NCI-H526 treated with DMSO at 0.1 percent for 48 hours (cell line): ENCODE results near the gene PDCD4.
"Not testable (repeated sequence)": the region's sequence is repeated elsewhere in the genome, so short reads cannot be mapped to it uniquely, and the experiment has no call there.

Experiments
- DNase-seq: peaks from one replicate; lab custom pipeline; 2025; lab: John Stamatoyannopoulos, UW

Gene PDCD4

DNA sequence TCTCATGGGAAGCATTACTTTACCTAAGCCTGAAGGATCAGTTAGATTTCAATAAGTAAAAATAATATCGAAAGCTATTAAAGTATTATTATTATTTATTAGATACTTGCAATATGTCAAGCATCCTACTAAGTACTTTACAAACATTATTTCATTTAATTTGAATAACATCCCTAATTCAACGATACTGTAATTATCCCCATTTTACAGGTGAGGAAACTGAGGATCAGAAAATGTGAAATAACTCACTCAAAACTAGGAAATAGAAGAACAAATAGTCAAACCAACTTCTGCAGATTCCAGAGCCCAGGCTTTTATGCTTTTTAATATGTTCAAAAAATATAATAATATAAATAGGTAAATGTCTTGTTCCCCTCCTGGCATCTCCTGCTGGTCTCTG is 10.3 kb upstream of the PDCD4 start:
- no peak for DNase-seq

DNA sequence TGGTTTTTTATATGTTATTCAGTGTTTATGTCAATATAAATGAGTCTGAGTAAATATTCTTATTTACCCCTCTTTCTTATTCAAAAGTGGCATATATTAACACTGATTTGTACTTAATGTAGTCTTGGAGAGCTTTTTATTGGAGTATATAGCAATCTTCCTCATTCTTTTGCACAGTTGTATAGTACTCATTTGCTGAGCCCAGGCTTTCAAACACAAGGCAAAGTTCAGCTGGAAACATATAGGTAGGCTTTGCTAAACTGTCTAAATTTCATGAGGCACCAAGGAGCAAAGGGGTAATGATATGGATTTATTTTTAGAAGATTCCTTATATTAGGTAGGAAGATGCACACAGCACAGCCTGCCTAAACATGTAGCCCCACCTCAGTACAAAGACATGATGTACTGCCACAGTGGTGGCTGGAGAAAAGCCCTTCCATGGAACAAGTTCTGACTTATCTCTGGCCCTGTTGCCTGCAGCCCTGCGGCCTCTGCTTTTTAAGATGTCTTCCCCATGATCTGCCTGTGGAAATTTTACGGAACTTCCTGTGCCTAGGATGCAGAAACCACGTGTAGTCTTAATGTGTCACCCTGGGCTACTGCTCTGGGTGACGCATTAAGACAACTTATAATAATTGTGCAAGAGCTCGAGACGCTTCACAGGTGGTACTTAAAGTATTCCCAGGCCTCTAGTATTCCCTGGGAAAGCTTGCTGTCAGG is 9.6 kb upstream of the PDCD4 start:
- no peak for DNase-seq

DNA sequence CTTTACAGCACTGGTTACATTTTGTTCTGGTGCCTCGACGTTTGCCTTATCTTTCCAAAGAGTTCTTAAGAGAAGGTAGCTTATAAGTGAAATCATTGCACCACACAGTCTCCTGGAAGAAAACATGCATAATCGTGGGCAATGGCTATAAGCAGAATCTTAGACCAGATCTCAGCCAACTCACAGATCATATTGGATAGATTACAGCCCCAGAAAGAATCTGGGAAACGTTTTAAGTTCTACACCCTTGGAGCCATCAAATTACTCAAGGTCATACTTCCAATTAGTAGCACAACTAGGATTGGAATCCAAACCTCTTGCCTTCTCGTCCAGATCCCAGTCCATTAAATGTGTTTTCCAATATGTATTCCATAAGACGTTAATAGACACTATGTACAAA is 8.8 kb upstream of the PDCD4 start:
- DNase-seq, result no peak

DNA sequence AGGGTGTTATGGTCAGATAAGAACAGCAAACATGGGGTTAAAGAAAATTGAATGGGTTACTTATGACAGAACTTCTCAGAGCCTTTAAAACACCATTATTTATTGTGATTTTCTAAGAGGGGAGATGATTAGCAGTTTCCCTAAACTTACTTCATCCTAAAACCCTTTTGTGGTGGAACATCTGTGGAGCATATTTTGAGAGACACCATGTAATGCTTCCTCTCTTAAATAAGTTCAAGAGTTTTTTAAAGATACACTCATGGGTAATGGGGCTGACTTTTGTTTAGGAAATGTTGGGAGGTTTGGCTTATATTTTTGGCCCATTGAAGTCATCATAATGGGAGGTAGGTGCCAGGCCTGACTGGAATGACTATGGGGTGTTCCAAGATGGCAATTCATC is 8.4 kb upstream of the PDCD4 start:
- DNase-seq, result no peak

DNA sequence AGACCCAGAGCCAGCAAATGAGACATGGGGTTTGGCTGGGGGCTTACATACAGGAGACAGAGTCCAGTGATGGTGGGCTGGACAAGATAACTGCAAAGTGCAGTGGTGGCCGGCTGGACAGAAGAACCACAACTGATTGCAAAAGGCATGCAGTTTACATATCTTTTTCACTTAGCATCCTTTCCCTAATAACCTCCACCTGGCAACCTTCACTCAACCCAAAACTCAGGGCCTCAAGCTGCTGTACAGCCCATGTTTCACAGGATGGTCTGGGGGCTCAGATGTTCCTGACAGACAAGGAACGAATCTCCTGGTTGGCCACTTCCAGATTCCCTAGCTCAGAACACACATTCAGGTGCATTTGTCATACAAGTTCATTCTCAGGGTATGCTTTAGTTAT is 7.8 kb upstream of the PDCD4 start:
- DNase-seq, result no peak

DNA sequence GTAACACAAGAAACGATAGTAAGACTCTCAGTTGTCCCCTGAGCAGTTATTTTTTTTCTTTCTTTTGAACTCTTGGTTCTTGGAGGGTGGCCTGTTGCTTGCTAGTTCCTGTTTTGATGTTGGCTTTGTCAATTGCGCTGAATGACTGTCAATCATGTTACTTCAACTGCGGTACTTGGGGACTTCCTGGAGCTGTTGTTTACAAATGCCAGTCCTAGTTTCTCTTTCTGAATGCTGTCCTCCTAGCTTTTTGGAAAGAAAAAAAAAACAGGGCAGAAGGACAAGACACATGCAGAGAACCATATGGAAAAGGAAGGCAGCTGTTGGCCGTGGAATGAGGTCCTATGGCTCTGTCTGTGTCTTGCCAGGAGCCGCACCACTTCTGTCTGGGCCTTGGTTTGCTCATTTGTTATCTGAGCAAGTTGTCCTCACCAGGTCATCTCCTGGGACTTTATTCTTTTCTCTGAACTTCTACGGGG is 7.0 kb upstream of the PDCD4 start:
- DNase-seq, result no peak

DNA sequence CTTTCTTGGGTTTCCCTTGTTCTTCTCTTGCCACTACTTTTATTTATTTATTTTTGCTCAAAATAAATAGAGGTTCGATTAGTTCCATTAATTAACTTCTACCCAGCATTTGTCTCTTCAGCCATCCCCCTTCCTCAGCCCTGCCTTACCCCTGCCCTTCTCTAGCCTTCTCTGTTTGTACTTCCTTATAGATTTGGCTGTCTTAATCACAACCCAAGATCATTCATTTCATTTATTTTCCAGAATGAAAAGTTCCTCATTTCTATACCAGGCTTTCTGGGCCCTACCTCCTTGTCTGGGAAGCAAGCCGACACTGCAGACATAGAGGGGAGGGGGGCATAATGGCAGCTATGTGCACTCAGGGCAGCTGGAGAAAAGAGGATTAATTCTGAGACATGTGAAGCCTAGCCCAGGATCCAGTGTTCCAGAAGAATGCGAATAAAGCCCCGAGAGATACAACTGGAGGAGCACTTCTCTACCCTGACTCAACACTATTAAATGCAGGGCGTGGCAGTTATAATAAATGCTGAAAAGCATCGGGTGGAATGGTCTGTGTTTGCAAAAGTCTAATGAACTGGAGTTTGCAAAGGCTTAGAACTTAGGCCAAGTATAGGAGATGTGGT is 6.4 kb upstream of the PDCD4 start:
- no peak for DNase-seq

DNA sequence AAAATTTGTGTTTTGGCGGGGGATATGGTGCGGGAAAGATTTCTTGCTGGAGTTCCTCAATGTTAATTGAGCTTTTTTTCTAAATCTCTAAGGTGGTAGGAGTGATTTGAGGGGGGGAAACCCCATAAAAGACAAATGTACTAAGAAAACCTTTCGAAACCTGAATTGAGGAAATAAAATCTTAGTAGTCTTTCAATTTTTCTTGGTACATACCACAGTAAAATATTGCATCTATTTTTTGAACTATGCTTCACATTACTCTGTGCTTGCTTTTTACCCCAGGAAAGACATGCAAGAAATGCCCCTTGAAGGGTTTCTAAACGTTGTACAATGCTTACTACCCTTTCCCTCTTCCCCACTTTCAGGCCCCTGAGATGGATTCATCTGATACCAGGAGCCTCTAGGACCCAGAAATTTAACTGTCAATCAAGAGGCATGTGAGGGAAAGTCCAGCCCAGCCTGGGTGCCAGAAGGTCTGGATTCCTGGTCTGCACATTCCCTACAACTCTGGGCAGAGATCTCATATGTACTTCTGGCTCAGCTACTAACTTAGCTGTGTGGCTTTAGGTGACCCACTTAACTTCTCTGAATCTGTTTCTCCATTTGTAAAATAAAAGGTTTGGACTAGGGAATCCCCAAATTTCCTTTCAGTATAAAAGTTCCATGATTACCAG is 5.8 kb upstream of the PDCD4 start:
- DNase-seq, result no peak

DNA sequence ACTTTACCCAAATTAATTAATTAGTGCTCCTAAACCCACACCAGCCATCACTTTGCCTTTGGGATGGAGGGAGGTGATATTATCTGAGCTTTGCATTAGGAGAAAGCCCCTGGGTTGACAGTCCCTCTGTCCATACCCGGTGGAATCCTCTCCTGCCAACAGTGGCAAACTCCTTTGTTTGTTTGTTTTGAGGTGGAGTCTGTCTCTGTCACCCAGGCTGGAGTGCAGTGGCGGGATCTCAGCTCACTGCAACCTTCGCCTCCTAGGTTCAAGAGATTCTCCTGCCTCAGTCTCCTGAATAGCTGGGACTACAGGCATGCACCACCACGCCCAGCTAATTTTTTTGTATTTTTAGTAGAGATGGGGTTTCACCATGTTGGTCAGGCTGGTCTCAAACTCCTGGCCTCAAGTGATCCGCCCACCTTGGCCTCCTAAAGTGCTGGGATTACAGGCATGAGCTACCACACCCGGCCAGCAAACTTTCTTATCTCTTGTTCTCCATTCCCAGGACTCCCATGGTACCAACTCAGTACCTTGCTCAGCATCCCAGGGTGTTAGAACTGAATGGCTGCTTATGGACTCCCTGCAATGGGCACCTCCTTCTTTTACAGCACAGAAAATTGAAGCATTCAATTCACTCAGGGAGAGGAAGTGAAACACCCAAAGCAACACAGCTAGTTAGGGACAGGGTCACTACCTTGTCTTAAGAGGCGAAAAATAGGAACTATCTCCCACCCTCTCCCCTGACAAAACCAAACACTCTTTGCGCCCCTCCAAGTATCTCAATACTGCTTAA is 4.5 kb upstream of the PDCD4 start:
- DNase-seq, result not testable (repeated sequence)

DNA sequence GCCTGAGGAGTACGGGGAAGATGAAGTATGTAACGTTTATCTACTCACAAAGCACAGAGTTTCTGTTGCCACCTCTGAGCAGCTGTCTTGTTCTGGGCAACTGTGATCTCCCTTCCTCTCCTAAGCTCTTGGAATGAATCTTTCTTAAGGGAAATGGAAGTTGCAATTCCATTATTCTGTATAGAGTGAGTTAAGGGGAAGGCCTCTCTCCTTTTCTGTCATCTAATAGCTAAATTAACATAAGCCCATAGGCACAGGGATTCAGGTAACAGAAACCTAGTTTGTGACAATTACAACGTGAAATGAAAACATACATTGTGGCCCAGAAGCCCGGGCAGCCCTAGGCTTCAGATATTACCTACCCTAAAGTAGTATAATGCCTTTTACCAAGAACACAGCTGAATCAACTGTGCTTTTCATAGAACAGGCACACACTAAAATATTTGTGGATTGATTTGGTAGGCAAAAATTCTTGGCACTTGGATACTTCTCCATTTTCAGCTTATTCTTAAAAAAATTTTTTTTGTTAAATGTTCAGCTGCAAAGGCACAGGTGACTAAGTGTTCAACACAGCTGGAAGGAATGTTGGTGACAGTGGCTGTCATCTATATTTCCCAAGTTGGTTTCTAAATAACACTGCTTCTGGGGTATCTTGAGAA is 3.8 kb upstream of the PDCD4 start:
- no peak for DNase-seq

DNA sequence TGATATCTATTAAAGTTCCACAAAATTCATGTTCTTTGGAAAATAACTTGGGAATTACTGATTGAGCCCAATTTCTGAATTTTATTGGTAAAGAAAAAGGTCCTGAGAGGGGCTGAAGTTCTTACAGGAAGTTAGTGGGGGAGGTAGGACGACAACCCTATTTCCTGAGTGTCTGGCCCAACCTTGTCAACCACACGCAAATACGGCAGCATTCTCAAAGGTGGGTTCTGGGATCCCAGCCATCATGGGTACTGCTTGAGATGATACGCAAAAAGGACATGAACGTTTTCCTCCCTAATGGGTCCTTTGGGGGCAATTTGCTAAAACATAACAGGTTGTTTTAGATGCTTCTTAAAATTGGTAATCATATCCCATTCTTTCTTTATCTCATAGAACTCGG is 2.7 kb upstream of the PDCD4 start:
- no peak for DNase-seq

DNA sequence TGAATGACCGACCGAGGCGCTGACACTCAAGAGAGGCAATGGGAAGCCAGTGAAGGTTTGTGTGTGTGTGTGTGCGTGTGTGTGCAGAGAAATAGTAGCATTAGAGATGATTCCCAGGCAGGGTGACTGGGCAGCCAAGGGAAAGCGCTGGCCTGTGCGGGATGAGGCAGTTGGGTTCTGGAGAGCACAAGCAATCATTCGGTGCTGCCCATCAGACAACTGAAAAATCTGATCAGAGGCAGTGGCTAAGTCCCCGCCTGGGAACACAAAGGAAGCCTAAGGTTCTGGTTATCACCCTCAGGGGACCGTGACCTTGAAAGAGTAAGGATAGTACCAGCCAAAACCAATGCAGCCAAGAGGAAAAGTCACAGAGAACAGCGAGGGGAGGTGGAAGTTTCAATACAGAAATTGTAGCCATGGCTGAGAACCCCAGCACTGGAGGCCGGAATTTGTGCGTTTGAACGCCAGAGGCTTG is 868 bp upstream of the PDCD4 start:
- no peak for DNase-seq

DNA sequence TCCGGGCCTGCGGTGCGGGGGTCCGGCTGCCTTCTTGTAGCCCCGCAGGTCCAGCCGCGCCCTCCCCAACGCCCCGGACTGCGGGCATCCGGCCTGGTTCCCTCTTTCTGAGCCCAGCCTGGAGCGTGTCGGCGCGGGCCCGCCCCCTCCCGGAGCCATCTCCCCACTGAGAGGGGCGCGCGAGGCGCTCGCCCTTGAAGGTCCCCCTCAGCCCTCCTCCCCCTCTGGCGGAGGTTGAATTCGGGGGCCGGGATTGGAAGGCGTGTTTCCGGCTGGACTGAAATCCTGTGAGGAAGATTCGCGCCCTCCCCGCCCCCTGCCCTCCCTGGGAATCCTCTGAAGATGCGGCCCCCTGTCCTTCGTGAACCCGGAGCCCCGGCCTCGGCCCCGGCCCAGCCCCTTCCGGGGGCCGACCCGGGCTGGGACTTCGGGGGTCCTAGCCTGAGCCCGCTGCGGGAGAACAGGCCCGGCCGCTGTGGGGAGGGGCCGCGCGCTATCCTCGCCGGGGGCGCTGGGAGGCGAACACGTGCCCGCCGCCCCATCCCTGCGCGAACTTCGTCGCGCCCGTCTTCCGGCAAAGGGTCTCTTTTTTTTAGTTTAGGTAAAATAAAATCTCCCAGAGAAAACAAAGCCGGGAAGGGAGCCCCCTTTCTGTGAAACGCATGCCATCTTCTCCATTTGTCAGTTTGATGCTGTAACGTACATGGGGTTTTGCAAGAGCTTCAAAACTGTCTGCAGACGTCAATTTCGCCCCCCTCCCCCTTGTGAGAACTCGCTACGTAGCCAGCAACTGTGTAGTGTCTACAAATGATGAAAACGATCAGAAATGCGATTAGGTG is 636 bp downstream of the PDCD4 start:
- peak; percentile 41 for DNase-seq

DNA sequence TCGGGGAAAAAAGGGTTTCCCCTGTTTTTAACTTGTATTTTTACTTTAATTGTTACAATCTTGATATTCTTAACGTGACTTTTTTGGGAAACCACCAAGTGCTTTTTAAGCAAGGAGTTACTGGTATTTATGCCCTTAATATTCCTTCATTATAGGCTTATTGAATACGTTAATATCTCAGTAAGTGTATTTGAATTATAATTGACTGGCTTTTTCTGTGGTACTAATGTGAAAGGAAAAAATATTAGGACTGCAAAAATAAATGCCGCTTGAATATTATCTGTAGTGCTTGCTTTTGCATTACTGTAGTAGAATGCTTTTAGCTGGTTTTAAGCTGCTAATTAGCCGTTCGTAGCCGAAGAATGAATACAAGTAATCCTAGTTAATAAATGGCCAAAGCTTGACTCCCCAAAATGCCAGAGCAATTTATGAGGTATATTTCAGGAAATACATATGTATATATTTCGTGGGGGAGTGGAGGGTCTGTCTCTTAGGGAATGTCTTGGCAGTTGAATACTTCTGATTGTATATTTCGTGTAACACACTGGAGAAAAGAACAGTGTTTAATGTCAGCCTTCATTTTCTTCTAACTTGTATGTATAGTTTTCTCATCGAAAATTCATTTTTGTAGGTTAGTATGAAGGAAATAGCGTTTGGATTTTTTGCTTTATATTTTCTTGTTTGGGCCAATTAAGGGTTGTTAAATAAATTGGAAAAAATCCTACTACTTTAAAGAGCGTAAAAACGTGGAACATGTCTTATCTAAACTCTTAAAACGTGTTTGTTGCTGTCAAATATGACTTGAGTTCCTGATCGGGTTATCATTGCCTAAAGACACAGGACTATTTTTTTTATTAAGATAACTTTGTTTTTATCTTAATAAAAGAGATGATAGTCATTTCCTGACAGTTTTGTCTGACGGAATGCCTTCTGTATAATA is 1.5 kb downstream of the PDCD4 start:
- peak; percentile 28 for DNase-seq

DNA sequence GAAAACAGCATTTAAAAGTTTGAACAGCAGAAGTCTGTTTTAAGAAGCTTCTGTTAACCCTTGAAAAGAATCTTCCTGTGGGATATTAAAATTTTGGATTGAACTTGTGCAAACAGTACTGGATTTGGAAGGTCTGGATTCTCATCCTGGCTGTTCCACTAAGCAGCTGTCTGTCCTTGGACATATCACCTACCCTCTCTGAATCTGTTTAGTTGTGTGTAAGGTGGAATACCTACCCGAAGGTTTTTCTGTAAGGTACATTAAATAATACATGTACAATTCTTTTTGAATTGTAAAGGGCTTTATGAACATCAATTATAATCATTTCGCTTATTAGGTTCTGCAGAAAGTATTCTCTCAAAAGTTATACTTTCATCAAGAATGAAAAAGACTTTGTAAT is 2.2 kb downstream of the PDCD4 start:
- DNase-seq, result no peak

DNA sequence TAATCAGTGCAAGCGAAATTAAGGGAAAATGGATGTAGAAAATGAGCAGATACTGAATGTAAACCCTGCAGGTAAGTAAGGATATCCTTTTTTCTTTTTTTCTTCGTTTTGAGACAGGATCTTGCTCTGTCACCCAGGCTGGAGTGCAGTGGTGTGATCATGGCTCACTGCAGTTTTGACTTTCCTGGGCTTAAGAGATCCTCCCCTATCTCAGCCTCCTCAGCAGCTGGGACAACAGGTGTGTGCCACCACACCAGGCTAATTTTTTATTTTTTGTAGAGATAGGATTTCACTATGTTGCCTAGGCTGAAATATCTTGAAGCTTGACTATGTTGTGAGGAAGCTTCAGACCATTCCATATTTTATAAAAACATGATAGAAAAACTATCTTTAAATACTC is 4.3 kb downstream of the PDCD4 start:
- no peak for DNase-seq

DNA sequence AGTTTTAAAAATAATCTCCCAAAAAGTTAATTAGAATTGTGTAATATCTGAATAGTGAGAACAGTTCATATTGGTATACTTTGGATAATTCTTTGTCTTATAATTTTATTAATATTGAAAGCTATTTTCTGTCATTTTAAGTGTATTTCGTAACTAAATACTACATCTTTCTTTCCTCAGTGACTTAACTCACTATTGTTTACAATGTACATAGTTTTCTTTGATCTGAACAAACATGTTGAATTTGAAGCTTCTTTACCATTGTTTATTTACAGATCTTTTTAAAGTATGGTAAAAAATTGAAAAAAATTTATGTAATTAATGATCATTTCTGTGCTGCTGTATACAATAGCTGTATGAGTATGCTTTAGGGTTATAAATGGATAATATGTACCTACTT is 5.1 kb downstream of the PDCD4 start:
- no peak for DNase-seq

DNA sequence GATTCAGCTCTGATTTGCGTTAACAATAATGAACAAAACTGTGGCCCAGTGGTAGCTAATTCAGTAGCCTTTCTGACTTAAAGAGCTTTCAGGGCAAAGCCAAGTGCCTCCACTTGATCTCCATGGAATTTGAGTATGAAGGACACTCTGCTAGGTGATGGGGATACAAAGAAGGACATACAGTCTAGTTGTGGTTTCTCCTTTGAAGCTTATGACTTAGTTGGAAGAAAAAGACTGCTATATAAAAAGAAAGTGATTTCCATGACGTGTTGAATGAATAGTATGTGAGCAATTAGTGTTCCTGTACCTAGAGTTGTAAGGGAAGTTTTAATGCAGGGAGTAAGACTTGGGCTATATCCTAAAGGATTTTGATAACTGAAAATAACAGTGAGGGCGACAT is 8.3 kb downstream of the PDCD4 start:
- no peak for DNase-seq

DNA sequence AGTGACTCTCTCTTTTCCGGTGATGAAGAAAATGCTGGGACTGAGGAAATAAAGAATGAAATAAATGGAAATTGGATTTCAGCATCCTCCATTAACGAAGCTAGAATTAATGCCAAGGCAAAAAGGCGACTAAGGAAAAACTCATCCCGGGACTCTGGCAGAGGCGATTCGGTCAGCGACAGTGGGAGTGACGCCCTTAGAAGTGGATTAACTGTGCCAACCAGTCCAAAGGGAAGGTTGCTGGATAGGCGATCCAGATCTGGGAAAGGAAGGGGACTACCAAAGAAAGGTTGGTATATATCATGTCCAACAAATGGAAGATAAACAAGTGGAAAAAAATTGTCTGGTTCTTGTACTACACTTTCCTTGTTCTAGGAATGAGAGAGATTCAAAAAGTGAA is 9.5 kb downstream of the PDCD4 start:
- no peak for DNase-seq

DNA sequence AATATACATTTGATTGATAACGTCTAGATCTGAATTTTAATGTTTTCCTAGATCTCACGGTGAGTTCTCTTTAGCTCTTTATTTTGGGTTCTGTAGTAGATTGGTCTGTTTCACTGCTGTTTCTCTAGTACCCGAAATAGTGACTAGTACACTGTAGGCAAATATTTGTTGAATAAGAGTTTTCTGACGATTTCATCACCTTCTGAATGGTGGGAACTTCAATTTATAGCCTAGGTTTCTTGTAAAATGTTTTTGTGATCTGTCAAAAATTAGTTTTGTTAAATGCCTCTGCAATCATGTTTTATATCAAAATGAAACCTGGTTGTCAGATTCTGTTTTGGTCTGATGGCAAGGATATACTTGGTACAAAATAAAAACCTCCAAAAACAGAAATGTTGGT is 10.2 kb downstream of the PDCD4 start:
- DNase-seq, result no peak
